OCI-LY3 (cell line): ENCODE results near the gene ACSS1.

Experiments used
- H2AFZ ChIP-seq: fragments of 200-600, 300-600 bp; shearing (Covaris generic); 2 replicates; pipeline ENCODE4 v1.6.0; 2014; ENCODE audit warnings: antibody characterized with exemption, low read depth, low read length
- H3K27ac ChIP-seq: fragments of 200-600, 300-600 bp; sonication (generic); 2 replicates; pipeline ENCODE4 v1.5.1; 2014; ENCODE audit warnings: mild to moderate bottlenecking, low read length, moderate library complexity, mixed read lengths
- H3K27me3 ChIP-seq: fragments of 200-600, 300-600 bp; sonication (generic); 2 replicates; pipeline ENCODE4 v1.6.1; 2014; ENCODE audit warnings: low read depth, low read length, mixed read lengths
- H3K36me3 ChIP-seq: fragments of 200-600, 300-600 bp; sonication (generic); replicated peaks from 2 replicates; pipeline ENCODE3; 2014; ENCODE audit warnings: low read depth, low read length, mixed read lengths
- H3K4me1 ChIP-seq: fragments of 300-600, 200-600 bp; sonication (generic); 2 replicates; pipeline ENCODE4 v1.6.1; 2014; ENCODE audit warnings: low read length, mixed read lengths
- H3K4me2 ChIP-seq: fragments of 200-600, 300-600 bp; sonication (generic); 2 replicates; pipeline ENCODE4 v1.6.1; 2014; ENCODE audit warnings: low read length, mixed read lengths
- H3K4me3 ChIP-seq: fragments of 300-600, 200-600 bp; sonication (generic); 2 replicates; pipeline ENCODE4 v1.5.1; 2014; ENCODE audit warnings: antibody characterized with exemption, mild to moderate bottlenecking, low read length, moderate library complexity
- H3K79me2 ChIP-seq: fragments of 300-600, 200-600 bp; shearing (Covaris generic); 2 replicates; pipeline ENCODE4 v1.6.1; 2014; ENCODE audit warnings: mild to moderate bottlenecking, low read length, mixed read lengths
- H3K9ac ChIP-seq: fragments of 300-600, 200-600 bp; shearing (Covaris generic); 2 replicates; pipeline ENCODE4 v1.6.0; 2014; ENCODE audit warnings: mild to moderate bottlenecking, low read length, moderate library complexity
- H3K9me3 ChIP-seq: fragments of 200-600, 300-600 bp; shearing (Covaris generic); 2 replicates; pipeline ENCODE4 v1.6.1; 2014; ENCODE audit warnings: low read length, mixed read lengths; ENCODE audit not compliant: insufficient read depth
- H4K20me1 ChIP-seq: fragments of 200-600, 300-600 bp; sonication (generic); 2 replicates; pipeline ENCODE4 v1.6.1; 2016; ENCODE audit warnings: low read length, mixed read lengths; ENCODE audit not compliant: insufficient read depth
- CTCF ChIP-seq: fragments of 200-600, 300-600 bp; sonication (generic); IDR thresholded peaks from 2 replicates; pipeline ENCODE4 v1.5.1; 2014; ENCODE audit warnings: antibody characterized with exemption, low read length, low read depth
- EZH2phosphoT487 ChIP-seq: fragments of 200-600 bp; shearing (Covaris generic); IDR thresholded peaks from 2 replicates; pipeline ENCODE4 v1.6.1; 2018; ENCODE audit warnings: antibody characterized with exemption, mixed run types, low read depth

ACSS1 gene

DNA sequence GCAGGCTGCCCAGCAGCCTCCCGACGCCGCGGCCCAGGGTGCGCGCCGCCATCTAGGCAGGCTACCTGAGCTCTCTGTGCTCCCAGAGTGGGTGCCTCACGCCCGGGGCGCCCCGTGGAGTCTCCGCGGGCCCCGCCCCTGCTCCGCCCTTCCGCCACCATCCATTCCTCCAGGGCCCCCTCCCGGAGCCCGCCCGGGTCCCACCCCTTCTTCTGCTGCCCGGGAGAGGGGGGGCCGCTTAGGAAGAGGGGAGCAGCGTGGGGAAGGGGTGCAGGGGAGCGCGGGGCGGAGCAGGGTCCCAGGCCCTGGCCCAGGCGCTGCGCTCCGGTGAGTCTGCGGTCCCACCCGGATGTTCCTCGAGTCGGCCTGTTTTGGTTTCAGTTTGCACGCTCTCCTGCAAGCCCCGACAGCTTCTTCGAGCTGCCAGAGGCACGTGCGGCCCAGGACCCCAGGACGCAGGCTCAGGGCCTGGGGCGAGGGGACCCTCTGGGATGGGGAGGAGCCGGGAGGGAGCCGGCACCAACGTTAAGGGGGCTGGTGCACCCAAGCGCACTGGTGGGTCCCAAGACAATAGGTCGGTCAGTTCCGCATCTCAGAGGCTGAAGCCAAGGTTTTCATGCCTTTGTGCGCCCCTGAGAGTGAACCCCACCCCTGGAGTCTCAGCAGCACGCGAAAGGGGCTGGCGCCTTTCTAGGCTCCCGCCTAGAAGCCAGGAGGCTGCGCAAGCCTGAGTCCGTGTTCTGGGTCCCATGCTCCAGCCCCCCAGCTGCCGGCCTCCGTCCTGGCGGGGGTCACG lies at the start of gene ACSS1:
Gene ACSS1, minus strand, starts transcription at position 89 of the 796 bp plus-strand sequence. Its CDS starts 37 bp downstream, at position 52.
- Histone ChIP-seq H3K4me3 (peak within 1 kb of the TSS; percentile 84), H3K36me3 (no peaks in the 10 kb centered on the region), H2AFZ (peak within 1 kb of the TSS; percentile 61), H3K27me3 (peaks cover 55% of the 10 kb centered on the region), H4K20me1 (peaks cover 20% of the 10 kb centered on the region; the same call in 1 of the 2 replicates), H3K4me2 (peak within 1 kb of the TSS; percentile 89), H3K4me1 (peaks cover 29% of the 10 kb centered on the region), H3K27ac (peak within 1 kb of the TSS; percentile 33), H3K9me3 (no peaks in the 10 kb centered on the region), H3K79me2 (peaks cover 15% of the 10 kb centered on the region), H3K9ac (peak within 1 kb of the TSS; percentile 84)
- TF ChIP-seq EZH2phosphoT487 (no peak), CTCF (no peak)

- no peak overlapping the region for H3K9ac ChIP-seq
- no peaks in the 10 kb centered on the region for H3K9me3 ChIP-seq
- no peak overlapping the region for H3K4me3 ChIP-seq
- H3K36me3 ChIP-seq: no peaks in the 10 kb centered on the region
- H3K79me2 ChIP-seq: no peaks in the 10 kb centered on the region
- no peak for TF ChIP-seq CTCF
- TF ChIP-seq EZH2phosphoT487: no peak
- no peak overlapping the region for H3K27ac ChIP-seq
- H3K27me3 ChIP-seq: no peaks in the 10 kb centered on the region
- H2AFZ ChIP-seq: no peak overlapping the region
- H3K4me1 ChIP-seq: no peaks in the 10 kb centered on the region
- no peaks in the 10 kb centered on the region for H4K20me1 ChIP-seq
- no peak overlapping the region for H3K4me2 ChIP-seq
These were observed 45.6 kb upstream of the ACSS1 start for GRCh38 chr20:25103526-25103925.

GRCh38 chr20:25100914-25101313 lies 43.0 kb upstream of the ACSS1 start:
- Histone ChIP-seq H3K27me3 (peaks cover 20% of the 10 kb centered on the region), H3K27ac (no peak overlapping the region), H2AFZ (no peak overlapping the region), H4K20me1 (no peaks in the 10 kb centered on the region), H3K9ac (no peak overlapping the region), H3K36me3 (no peaks in the 10 kb centered on the region), H3K79me2 (no peaks in the 10 kb centered on the region), H3K4me1 (no peaks in the 10 kb centered on the region), H3K4me3 (no peak overlapping the region), H3K4me2 (no peak overlapping the region), H3K9me3 (no peaks in the 10 kb centered on the region)
- TF ChIP-seq CTCF: no peak
- TF ChIP-seq EZH2phosphoT487: no peak

DNA sequence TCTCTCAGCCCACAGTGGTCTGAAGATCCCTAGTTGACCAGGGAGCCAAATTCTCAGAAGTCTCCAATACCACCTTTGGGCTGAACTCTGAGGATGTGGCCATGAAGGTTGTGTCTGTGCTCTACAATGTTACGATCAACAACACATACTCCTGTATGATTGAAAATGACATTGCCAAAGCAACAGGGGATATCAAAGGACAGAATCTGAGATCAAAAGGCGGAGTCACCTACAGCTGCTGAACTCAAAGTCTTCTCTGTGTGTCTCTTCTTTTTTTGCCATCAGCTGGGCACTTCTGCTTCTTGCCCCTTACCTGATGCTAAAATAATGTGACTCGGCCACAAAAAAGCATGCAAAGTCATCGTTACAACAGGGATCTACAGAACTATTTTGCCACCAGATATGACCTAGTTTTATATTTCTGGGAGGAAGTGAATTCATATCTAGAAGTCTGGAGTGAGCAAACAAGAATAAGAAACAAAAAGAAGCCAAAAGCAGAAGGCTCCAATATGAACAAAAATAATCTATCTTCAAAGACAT lies 41.7 kb upstream of the ACSS1 start:
- Histone ChIP-seq H3K9ac (no peak overlapping the region), H3K4me1 (no peaks in the 10 kb centered on the region), H3K4me2 (no peak overlapping the region), H3K79me2 (no peaks in the 10 kb centered on the region), H2AFZ (no peak overlapping the region), H4K20me1 (no peaks in the 10 kb centered on the region), H3K27ac (no peak overlapping the region), H3K36me3 (no peaks in the 10 kb centered on the region), H3K9me3 (no peaks in the 10 kb centered on the region), H3K4me3 (no peak overlapping the region), H3K27me3 (peaks cover 20% of the 10 kb centered on the region)
- TF ChIP-seq EZH2phosphoT487: no peak
- no peak for TF ChIP-seq CTCF
